Kidney epithelial cell (primary cell): ENCODE data around the gene UXT. TPM values are rescaled to one million over a fixed set of nuclear protein-coding genes. Genes with fewer than 3 reads are reported as not detected.

ENCODE experiments used
- DNase-seq: peaks from one replicate; pipeline ENCODE4 v3.0.0-alpha.2; 2010; ENCODE audit warnings: low read depth
- H3K27me3 ChIP-seq: 2 replicates; pipeline ENCODE4 v1.6.0; 2011; ENCODE audit warnings: low read length; ENCODE audit not compliant: control insufficient read depth, insufficient read depth
- H3K36me3 ChIP-seq: 2 replicates; pipeline ENCODE4 v1.5.1; 2011; ENCODE audit warnings: low read length; ENCODE audit not compliant: control insufficient read depth, insufficient read depth
- H3K4me3 ChIP-seq: 2 replicates; pipeline ENCODE4 v1.5.1; 2011; ENCODE audit warnings: low read depth, mild to moderate bottlenecking, control low read depth, low read length
- CTCF ChIP-seq: IDR thresholded peaks from 2 replicates; pipeline ENCODE4 v1.5.1; 2011; ENCODE audit warnings: mild to moderate bottlenecking, moderate library complexity, low read length, control low read depth, inconsistent platforms; ENCODE audit not compliant: insufficient read depth, poor library complexity, severe bottlenecking
- total RNA-seq: library from RNA; depleted of rRNA; stranded (reverse); fragments of >200 nt; gene quantifications from 2 replicates; pipeline ENCODE4 v1.2.3, GENCODE V29; 2015

UXT gene
- total RNA-seq, 1 donor from 2014 or later: 165 TPM

GRCh38 chrX:47628982-47629381 is 30.0 kb downstream of the UXT start:
- no peak for DNase-seq

GRCh38 chrX:47625365-47625764 is 33.6 kb downstream of the UXT start:
- no peak for TF ChIP-seq CTCF
- no peak overlapping the region for H3K4me3 ChIP-seq
- H3K27me3 ChIP-seq: no peaks in the 10 kb centered on the region
- DNase-seq: no peak
- H3K36me3 ChIP-seq: no peaks in the 10 kb centered on the region

More at GRCh38 chrX:47628982-47629381, 30.0 kb downstream of the UXT start:
- TF ChIP-seq CTCF: no peak
- no peaks in the 10 kb centered on the region for H3K27me3 ChIP-seq
- no peak overlapping the region for H3K4me3 ChIP-seq
- no peaks in the 10 kb centered on the region for H3K36me3 ChIP-seq

GRCh38 chrX:47623540-47624027 is 35.4 kb downstream of the UXT start:
- peak; percentile 25 for DNase-seq

GRCh38 chrX:47621851-47622250 is 37.1 kb downstream of the UXT start:
- peaks cover 4% of the 10 kb centered on the region for H3K27me3 ChIP-seq
- no peak for DNase-seq
- no peak overlapping the region for H3K4me3 ChIP-seq
- H3K36me3 ChIP-seq: no peaks in the 10 kb centered on the region
- no peak for TF ChIP-seq CTCF

More at GRCh38 chrX:47623540-47624027, 35.4 kb downstream of the UXT start:
- no peak for TF ChIP-seq CTCF
- H3K27me3 ChIP-seq: peaks cover 4% of the 10 kb centered on the region
- H3K36me3 ChIP-seq: no peaks in the 10 kb centered on the region
- H3K4me3 ChIP-seq: peak overlapping the region; percentile 29

GRCh38 chrX:47620303-47620685 is 38.7 kb downstream of the UXT start:
- no peak for TF ChIP-seq CTCF
- H3K27me3 ChIP-seq: peaks cover 4% of the 10 kb centered on the region
- H3K36me3 ChIP-seq: no peaks in the 10 kb centered on the region
- DNase-seq: no peak
- no peak overlapping the region for H3K4me3 ChIP-seq
